Hematopoietic multipotent progenitor cell treated with erythropoietin and hydrocortisone succinate and interleukin-3 and kit ligand, for 17 days (in vitro differentiated cells): Measurements from ENCODE around the gene TOM1L1.
A peak's percentile ranks its signal among the peaks of the same experiment; 100 is the strongest.

Experiments
- DNase-seq: peaks from one replicate; pipeline ENCODE4 v3.0.0-alpha.2; 2015; ENCODE audit warnings: low spot score

Gene TOM1L1

DNA sequence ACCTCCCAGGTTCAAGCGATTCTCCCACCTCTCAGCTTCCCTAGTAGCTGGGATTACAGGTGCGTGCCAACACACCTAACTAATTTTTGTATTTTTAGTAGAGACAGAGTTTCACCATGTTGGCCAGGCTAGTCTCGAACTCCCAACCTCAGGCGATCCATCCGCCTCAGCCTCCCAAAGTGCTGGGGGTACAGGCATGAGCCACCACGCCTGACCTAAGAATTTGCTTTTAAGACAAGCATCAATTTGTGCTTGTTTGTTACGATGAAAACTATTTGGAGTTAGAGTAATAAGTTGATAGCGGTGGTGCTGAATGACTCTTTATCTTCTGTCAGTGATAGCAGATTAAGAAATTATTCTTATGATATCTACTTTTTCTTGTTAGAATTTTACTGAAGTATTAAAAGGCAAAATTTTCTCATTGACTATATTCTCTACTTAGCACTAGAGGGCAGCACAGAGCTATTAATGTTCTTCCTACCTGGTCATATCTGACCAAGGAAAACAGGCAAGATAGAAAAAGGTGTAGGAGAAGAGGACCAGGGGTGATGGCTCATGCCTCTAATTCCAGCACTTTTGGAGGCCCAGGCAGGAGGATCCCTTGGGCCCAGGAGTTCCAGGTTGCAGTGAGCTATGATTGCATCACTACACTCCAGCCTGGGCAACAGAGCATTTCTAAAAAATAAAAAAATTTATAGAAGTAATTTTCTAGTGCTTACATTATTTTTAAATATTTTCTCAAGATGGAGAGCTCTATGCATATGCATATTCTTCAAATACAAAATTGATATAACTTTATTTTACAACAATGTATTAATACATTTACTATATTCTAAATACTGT lies 92.4 kb downstream of the TOM1L1 start:
- peak; percentile 71 for DNase-seq

DNA sequence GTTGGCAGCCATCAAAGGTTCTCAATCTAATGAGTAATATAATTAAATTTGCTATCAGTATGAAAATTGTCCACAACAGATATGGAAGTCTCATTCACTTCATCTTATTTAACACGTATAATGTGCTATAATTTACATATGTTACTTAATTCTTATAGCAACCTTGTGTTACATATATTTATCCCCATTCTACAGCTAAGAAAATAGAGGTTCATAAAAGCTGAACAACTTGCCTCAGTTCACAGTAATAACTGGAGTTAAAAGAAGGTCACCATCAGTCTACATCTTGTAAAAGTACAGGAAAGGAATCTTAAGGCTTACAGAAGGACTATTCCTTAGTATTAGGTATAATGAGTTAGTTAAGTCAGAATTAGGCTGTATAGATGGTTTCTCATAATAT lies 95.8 kb downstream of the TOM1L1 start:
- no peak for DNase-seq

DNA sequence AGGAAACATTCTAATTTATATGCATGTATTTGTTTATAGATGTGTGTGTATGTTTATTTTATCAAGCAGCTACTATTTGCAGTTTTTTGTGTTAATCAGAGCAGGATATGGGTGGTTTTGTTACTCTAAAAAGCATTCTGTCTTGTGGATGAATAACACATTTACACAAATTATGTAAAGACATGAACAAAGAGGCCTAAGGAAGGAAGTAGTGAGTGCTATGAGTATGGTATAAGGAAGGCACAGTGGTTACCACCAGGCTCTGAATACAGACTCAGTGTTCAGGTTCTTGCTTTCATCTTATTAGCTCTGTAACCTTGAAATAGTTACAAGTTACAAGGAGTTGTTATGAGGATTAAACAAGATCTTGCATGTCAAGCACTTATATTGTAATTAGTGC lies 101.8 kb downstream of the TOM1L1 start:
- no peak for DNase-seq

DNA sequence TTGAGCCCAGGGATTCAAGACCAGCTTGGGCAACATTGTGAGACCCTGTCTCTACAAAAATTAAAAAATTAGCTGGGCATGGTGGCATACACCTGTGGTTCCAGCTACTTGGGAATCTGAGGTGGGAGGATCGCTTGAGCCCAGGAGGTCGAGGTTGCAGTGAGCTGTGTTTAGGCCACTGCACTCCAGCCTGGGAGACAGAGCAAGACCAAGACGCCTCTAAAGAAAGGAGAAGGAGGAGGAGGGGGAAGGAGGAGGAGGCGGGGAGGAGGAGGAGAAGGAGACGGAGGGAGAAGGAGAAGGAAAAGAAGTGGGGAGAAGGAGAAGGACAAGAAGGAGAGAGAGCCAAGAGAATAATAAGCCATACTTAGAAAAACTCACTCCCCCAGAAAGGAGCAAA lies 103.8 kb downstream of the TOM1L1 start:
- DNase-seq: no peak

DNA sequence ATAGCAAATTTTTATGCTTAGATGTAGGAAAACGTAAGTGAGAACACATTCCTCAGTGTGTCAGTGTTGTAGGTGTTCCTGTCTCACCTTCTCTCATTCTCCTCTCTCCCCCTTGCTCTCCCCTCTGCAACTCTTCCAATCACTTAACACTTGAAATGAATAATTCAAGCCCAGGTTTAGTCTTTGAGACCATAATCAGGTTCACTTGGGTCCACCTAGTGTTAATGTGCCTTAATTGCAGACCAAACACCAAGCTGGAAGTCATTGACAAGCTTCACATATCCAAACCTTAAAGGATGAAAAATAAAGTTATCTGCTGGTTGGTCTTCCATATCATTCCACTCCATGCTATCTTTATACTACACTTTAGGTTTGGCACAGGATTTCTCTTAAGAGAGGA lies 104.9 kb downstream of the TOM1L1 start:
- DNase-seq: no peak
